COR-L47 (cell line): ENCODE data around the gene EXTL1.

Experiments used
- DNase-seq: peaks from one replicate; lab custom pipeline; 2025; lab: John Stamatoyannopoulos, UW

The EXTL1 gene

DNA sequence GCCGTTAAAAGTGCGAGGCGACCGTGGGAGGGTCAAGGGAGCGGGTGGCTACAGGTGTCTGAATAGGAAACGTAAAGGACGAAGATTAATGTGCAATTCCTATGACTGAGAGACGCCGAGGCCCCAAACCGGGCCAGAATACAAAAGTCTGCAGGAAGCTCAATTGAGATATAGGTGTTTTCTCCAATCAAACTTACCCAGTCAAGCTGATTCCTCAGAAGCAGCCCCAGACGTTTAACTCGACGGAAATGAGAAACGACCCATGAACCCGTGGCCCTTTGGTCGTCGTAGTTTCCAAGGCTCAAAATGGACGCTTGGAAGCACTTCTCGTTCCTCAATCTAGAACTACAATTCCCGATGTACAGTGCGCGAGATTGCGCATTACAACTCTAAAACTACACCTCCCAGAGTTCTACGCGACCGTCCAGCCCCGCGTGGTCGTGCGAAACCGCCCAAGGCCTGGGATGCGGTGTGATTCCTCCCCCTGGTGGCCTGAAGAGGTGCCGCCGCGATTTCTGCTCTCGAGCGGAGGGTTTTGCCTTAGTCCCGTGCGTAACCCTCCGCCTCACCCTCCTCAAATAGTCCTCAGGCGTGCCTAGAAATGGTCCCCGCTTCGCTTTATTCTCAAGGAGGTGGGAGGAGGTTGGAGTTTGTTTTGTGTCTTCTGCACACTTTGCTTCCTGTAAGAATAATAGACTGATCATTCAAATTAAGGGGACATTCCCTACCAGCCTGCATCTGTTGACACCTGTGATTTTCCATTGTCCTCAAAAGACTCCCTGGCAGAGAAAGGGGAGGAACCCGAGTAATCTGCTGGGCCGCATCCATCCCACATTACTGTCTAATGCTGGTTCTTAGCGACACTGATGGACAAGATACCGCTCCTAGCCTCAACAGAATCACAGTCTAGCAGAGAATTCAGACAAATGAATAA lies 23.5 kb upstream of the EXTL1 start, which contains the start of gene PAFAH2:
PAFAH2 (minus strand) TSS at position 236 of the 934 bp plus-strand sequence. CDS start 7,247 bp downstream, outside the sequence.
- peak; percentile 99 for DNase-seq

DNA sequence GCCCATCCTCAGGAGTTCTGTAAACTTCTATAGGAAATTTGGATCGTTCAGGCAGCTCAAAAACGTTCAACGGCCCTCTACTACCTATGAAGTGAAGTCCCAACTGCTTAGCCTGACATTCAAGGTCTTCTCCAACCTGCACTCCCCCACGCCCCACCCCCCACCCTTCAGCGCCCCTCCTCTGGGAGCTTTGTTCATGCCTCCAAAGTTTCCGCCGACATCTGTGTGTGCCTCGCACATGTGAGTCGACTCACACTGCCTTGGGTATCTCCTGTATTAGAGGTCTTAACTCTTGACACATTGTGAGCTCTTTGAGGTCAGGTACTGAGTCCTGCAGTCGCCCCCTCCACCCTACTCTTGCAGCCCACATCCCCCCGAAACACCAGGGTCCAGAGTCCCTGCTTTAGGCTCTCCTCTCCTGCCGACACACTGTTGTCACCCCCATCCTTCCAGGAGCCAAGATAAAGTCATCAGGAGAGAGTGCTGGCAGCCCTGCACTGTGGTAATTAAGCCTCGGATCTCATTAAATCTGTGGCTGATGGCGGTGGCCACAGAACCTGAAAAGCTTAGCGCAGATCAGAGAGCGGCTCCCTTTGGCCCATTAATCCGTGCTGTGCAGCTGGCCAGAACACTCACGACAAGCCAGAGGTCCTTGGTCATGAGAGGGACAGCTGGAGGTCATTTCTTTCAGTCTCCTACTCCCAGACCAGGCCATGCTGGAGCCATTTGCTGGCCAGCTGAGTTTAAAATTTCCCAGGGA lies 22.4 kb upstream of the EXTL1 start:
- no peak for DNase-seq

GRCh38 chr1:26003262-26003661 lies 18.3 kb upstream of the EXTL1 start:
- no peak for DNase-seq

DNA sequence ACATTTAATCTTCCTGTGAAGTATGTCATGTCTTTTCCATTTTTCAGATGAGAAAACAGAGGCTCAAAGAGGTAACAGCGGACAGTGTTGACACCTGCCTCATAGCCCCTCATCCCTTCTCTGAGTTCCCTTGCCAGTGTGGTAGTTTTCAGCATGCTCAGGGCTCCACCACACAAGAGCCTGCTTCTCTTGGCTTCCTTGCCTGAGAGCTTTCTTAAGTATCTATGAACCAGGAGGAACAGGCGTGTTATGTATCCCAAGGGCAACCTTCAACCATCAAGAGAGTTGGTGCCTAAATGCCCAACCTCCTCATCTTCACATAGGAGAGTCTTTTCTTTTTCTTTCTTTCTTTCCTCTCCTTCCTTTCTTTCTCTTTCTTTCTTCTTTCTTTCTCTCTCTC lies 17.8 kb upstream of the EXTL1 start:
- DNase-seq, result no peak

GRCh38 chr1:26005434-26006105 lies 16.0 kb upstream of the EXTL1 start:
- no peak for DNase-seq

GRCh38 chr1:26006710-26007109 lies 14.9 kb upstream of the EXTL1 start:
- DNase-seq, result no peak

DNA sequence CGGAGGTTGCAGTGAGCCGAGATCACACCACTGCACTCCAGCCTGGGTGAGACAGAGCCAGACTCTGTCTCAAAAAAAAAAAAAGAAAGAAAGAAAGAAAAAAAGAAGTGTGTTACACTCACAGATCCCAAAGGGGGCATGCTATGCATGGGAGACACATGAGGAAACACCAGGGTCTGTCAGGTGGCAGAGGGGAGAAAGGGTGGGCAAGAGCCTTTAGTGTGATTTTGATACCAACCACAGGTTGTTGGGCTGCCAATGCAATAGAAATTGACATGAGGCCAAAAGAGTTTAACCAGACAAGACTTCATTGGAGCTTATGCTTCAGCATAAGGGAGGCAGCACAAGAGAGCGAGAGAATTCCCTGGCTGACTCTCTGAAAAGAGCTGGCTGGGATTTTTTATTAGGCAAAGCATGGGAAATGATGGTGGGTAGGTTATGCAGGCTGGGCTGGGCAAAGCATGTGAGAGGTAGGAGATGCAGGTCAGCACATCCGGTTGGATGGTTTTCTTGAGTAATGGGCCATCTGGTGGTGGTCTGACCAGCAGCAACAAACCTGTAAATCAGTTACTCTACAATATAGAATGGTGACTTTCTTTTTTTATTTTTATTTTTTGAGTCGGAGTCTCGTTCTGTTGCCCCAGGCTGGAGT lies 11.7 kb upstream of the EXTL1 start:
- DNase-seq, result peak; percentile 63

- no peak for DNase-seq
Measured at GRCh38 chr1:26010825-26011224, 10.8 kb upstream of the EXTL1 start.

DNA sequence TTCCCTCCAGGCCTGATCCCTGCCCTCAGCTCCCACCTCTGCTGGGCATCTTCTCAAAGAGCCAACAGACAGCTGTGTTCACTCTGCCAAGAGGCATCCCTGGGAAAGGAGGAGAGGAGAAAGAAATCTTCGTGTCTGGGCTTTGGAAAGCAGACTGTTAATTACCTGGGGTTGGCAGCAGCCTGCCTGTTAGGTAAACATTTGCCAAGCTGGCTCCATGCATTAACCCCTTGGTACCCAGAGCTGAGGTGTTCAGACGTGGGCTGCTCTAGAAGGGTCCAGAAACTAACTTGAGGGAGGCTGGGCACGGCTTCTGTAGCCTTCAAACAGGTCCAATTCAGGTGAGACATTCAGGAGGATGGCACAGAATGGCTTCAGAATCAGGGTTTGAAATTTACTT lies 8.7 kb upstream of the EXTL1 start:
- peak; percentile 65 for DNase-seq

DNA sequence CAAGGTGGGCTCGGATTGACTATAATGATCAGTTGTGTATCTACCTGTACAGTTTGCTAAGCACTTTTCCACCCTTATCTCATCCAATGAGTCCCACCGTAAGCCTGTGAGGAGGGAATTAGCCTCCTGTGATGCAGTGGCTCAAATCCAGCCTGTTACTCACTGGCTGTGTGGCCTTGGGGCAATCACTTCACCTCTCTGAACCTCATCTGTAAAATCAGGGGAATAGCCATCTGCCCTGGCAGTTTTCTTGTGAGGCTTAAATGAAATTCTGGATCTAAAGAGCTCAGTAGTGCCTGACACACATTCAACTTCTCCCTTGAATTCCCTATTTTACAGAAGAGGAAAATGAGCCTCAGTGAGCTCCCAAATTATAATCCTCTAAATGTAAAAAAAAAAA lies 7.4 kb upstream of the EXTL1 start:
- DNase-seq, result no peak

GRCh38 chr1:26015358-26015757 lies 6.2 kb upstream of the EXTL1 start:
- no peak for DNase-seq

DNA sequence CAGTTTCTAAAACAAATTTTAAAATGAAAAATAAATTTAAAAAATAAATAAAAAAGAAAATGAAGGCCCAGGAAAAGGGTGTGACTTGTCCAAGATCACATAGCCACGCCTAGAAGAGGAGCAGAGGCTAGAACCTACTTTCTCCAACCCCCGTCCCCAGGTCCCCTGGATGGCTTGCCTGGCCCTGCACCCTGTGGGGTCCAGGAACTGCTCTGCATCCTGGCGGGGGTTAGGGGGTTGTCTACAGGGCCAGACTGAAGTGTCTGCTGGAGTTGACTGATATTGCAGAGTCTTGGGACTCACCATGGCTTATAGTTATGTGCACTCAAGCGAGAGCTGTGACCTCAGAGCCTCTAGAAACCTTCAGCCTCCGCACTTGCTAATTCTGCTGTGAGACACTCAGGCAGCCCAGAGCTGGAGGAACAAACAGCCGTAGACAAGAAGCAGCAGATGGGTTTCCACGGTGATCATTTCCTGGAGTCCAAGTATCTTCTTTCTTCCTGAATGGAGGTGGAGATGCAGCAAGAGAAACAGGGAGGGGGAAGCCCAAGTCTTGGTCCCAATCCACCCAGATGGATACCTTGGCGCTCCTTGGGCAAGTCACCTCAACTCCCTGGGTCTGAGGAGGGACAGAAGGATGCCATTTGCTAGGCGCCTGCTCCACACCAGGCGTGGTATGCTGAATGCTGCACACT lies 5.2 kb upstream of the EXTL1 start:
- no peak for DNase-seq

DNA sequence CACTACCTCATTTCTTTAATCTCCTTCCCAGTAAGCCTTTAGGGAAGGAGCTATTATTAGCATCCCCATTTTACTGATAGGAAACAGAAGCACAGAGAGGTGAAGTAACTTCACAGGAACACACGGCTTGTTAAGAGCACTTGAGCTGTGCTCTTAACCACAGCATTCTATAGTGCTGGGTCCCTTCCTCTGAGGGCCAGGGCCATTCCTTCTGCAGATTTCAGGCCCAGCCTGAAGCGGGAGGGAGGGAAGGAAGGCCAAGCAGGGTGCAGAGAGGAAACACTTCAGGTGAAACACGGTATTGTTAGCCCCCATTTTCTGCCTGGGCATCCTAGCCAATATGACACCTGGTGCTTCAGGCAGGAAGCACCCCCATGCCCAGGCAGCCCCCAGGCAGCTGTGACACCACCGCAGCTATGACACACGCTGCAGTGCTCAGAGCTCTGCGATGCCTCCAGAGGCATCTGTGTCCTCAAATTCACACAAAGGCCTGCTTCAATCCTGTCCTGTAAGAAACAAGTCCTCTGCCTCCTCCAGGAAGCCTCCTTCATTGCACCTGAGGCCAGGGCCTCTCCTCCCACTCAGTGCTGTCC lies 4.5 kb upstream of the EXTL1 start:
- DNase-seq, result no peak

GRCh38 chr1:26017606-26018005 lies 4.0 kb upstream of the EXTL1 start:
- no peak for DNase-seq

- DNase-seq, result no peak
Measured at GRCh38 chr1:26019641-26020315, 1.8 kb upstream of the EXTL1 start.

GRCh38 chr1:26020330-26020768 lies 1.2 kb upstream of the EXTL1 start:
- no peak for DNase-seq

GRCh38 chr1:26020941-26021646 lies 481 bp upstream of the EXTL1 start:
- DNase-seq, result no peak

GRCh38 chr1:26022404-26022779 lies 817 bp downstream of the EXTL1 start:
- no peak for DNase-seq

DNA sequence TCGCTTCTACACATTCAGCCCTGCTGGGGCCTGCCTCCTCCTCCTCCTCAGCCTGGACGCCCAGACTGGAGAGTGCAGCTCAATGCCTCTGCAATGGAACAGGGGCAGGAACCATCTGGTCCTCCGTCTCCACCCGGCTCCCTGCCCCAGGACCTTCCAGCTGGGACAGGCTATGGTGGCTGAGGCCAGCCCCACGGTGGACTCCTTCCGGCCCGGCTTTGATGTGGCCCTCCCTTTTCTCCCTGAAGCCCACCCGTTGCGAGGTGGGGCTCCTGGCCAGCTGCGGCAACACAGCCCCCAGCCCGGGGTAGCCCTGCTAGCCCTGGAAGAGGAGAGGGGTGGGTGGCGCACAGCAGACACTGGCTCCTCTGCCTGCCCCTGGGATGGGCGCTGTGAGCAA lies 1.4 kb downstream of the EXTL1 start:
- DNase-seq, result no peak

DNA sequence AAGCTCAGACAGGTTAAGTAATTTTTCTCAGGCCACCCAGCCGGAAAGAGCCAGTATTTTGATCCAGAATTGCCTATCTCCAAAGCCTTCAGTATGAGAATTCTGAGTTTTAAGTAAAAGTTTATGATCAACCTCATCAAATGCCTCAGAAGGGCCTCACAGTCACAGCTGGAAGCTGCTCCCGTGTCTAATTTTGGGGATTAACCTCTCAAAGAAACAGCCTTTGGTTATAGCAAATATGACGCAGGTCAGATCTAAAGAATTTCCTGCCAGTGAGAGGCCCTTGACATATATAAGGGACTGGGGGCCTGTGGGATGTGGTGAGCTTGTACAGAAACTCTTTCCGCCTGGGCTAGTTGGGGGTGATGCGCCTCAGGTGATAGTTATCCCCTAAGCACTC lies 2.3 kb downstream of the EXTL1 start:
- DNase-seq, result no peak
